HG03457 (cell line): Measurements from ENCODE around the gene PSD2.

ENCODE experiments used
- ATAC-seq: cut with Tn5 transposase; IDR thresholded peaks from one replicate; pipeline ENCODE4 v1.9.1; 2021; ENCODE audit warnings: moderate number of reproducible peaks; ENCODE audit not compliant: unreplicated experiment

The PSD2 gene

GRCh38 chr5:139810341-139811273, 15.0 kb downstream of the PSD2 start:
- no peak for ATAC-seq

GRCh38 chr5:139811274-139811607, 15.6 kb downstream of the PSD2 start:
- ATAC-seq = no peak

- ATAC-seq = no peak
Observed at GRCh38 chr5:139812323-139812722, 16.7 kb downstream of the PSD2 start.

- no peak for ATAC-seq
Observed at GRCh38 chr5:139812836-139813805, 17.5 kb downstream of the PSD2 start.

- ATAC-seq = no peak
Observed at GRCh38 chr5:139814191-139814601, 18.6 kb downstream of the PSD2 start.

GRCh38 chr5:139814704-139815280, 19.2 kb downstream of the PSD2 start:
- ATAC-seq = no peak

GRCh38 chr5:139816566-139816965, 21.0 kb downstream of the PSD2 start:
- ATAC-seq = no peak

- ATAC-seq = no peak
Observed at GRCh38 chr5:139817362-139817761, 21.8 kb downstream of the PSD2 start.

GRCh38 chr5:139817970-139818369, 22.4 kb downstream of the PSD2 start:
- ATAC-seq = no peak

GRCh38 chr5:139820130-139820529, 24.5 kb downstream of the PSD2 start:
- no peak for ATAC-seq

GRCh38 chr5:139820606-139821005, 25.0 kb downstream of the PSD2 start:
- ATAC-seq = no peak

GRCh38 chr5:139821806-139822552, 26.4 kb downstream of the PSD2 start:
- ATAC-seq = no peak

- ATAC-seq = no peak
Observed at GRCh38 chr5:139822553-139823425, 27.2 kb downstream of the PSD2 start.

GRCh38 chr5:139823757-139824355, 28.2 kb downstream of the PSD2 start:
- ATAC-seq = no peak

- ATAC-seq = no peak
Observed at GRCh38 chr5:139825690-139826089, 30.1 kb downstream of the PSD2 start.

- ATAC-seq = no peak
Observed at GRCh38 chr5:139828207-139828895, 32.7 kb downstream of the PSD2 start.

- ATAC-seq = no peak
Observed at GRCh38 chr5:139829471-139829870, 33.9 kb downstream of the PSD2 start.

- no peak for ATAC-seq
Observed at GRCh38 chr5:139831624-139832023, 36.0 kb downstream of the PSD2 start.

GRCh38 chr5:139833525-139833924, 37.9 kb downstream of the PSD2 start:
- ATAC-seq = no peak
